GM10266 (cell line): ENCODE results near the gene ZNF385C.

Experiments used
- DNase-seq: peaks from one replicate; pipeline ENCODE4 v3.0.0; 2012; ENCODE audit errors: extremely low spot score
- TF ChIP-seq, protein P1 (sequence below): IDR thresholded peaks from 2 replicates; pipeline ENCODE4 v1.5.1; 2012; ENCODE audit warnings: mild to moderate bottlenecking, low read depth; ENCODE audit not compliant: control insufficient read depth, insufficient read depth; ENCODE audit errors: missing control alignments

ZNF385C gene

DNA sequence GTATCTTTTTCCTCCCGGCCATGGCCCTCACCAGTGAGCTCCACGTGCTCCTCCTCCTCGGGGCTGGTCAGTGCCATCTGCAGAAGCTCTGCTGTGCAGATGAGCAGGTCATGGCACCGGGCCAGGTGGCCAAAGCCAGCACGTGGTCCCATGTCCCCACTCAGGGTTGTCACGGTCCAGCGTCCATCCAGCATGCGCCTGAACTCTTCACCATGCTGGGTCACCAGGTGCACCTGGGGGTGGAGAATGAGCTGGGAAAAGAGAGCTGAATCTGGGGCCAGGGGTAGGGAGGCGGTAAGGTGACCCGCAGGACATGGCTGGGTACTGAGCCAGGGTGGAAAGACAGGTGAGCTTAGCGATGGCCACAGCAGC, 13.0 kb upstream of the ZNF385C start:
- TF ChIP-seq, protein P1, sequence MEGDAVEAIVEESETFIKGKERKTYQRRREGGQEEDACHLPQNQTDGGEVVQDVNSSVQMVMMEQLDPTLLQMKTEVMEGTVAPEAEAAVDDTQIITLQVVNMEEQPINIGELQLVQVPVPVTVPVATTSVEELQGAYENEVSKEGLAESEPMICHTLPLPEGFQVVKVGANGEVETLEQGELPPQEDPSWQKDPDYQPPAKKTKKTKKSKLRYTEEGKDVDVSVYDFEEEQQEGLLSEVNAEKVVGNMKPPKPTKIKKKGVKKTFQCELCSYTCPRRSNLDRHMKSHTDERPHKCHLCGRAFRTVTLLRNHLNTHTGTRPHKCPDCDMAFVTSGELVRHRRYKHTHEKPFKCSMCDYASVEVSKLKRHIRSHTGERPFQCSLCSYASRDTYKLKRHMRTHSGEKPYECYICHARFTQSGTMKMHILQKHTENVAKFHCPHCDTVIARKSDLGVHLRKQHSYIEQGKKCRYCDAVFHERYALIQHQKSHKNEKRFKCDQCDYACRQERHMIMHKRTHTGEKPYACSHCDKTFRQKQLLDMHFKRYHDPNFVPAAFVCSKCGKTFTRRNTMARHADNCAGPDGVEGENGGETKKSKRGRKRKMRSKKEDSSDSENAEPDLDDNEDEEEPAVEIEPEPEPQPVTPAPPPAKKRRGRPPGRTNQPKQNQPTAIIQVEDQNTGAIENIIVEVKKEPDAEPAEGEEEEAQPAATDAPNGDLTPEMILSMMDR = no peak
- DNase-seq = no peak

- no peak for DNase-seq
- TF ChIP-seq, protein P1 = no peak
Observed at GRCh38 chr17:42110301-42111264, 12.3 kb upstream of the ZNF385C start.

DNA sequence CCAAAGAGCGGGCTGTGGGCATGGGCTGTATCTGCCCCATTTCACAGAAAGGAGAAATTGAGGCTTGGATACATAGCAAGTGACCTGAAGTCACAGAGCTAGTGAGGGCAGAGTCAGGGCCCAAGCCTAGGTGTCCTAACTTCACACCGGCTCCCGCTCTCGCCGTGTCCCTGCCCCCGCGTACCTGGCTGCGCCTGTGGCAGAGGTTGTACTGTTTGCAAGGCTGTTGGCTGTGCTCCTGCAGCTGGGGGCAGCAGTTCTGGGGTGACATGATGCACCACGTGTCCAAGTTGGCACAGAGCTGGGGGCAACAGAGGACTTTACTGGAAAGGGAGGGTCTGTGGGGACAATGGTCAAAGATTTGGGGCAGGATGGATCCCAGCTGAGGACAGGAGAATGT, 10.8 kb upstream of the ZNF385C start:
- TF ChIP-seq, protein P1 = no peak
- no peak for DNase-seq

DNA sequence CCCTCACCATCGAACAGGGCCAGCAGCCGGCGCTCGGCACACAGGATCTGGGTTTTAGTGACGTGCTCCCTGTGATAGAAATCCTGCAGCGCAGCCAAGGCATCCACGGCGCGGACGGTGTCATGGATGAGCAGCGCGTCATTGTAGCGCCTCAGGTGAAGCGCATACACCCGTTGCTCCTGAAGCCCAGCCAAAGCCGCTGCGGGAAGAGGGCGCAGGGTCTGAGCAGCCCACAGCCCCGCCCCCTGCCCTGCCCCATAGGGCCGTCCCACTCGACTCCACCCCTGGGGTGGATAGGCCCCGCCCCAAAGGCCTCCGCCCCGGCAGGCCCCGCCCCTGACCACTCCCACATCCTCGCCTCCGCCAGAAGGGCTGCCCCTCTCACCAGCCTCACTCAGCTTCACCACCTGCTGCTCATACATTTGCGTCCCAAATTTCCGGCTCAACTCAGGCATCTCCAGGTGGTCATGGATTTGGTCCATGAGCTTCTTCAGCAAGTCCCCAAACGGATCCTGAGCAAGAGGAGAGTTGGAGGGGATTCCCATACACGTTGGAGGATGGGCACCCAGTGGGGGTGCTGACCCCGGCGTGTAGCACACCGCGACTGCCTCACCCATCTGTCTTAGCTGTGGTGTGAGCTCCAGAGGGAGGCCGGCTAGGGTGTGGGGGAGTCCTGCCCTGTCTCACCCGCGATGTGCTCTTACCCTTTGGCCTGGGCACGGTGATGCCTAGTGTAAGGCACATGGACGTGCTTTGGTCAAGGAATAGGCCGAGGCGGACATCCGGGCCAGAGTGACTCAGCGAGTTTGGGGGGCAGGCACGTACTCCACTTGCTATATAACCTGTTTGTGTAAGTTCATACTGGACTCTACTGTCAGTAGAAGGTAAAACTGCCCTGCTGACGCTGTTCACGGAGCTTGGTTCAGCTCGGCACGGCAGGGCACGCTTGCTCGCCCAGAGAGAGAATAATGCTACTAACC, 9.6 kb upstream of the ZNF385C start:
- TF ChIP-seq, protein P1 = no peak
- DNase-seq = peak; percentile 95

GRCh38 chr17:42107124-42107523, 8.9 kb upstream of the ZNF385C start:
- TF ChIP-seq, protein P1 = no peak
- DNase-seq = no peak

GRCh38 chr17:42106009-42106408, 7.7 kb upstream of the ZNF385C start:
- no peak for DNase-seq
- TF ChIP-seq, protein P1 = no peak
